H1 (cell line): ENCODE results near the gene TRAP1. TPM values are rescaled to one million over a fixed set of nuclear protein-coding genes. Genes with fewer than 3 reads are reported as not detected.

Experiments
- EP300 ChIP-seq, 2 experiments: IDR thresholded peaks; 1 replicate in 1 of 2; 2 replicates in 1 of 2; pipeline ENCODE4 v1.6.1; 2011 to 2012; ENCODE audit warnings: low read depth in 2 of 2, low read length in 2 of 2, mild to moderate bottlenecking in 2 of 2, borderline replicate concordance in 1 of 2, inconsistent platforms in 1 of 2, moderate library complexity in 1 of 2
- FOSL1 ChIP-seq: IDR thresholded peaks from 2 replicates; pipeline ENCODE4 v1.6.1; 2011; ENCODE audit warnings: mild to moderate bottlenecking, low read depth, low read length, moderate library complexity; ENCODE audit not compliant: insufficient read depth
- KDM5A ChIP-seq: fragments of 200-600 bp; IDR thresholded peaks from 2 replicates; pipeline ENCODE4 v1.7.1; 2012; ENCODE audit warnings: mild to moderate bottlenecking, low read length, inconsistent platforms, mixed read lengths
- polyA plus RNA-seq, 7 experiments: library from polyadenylated mRNA; depleted of rRNA in 3 of 7; stranded (reverse) in 5 of 7; unstranded in 2 of 7; fragments of >200 nt in 5 of 7; fragments of 200-250 nt in 2 of 7; gene quantifications; 1 replicate in 5 of 7; 2 replicates in 1 of 7; 4 replicates in 1 of 7; pipeline versions ENCODE4 v1.2.1 to v1.2.3, GENCODE V29; 2011 to 2013; ENCODE audit warnings: missing spikeins in 2 of 7, mixed read lengths in 2 of 7
- total RNA-seq: library from RNA; stranded (reverse); fragmentation: NEBNext Ultra II Directional; extraction: Animal tissue kit (Norgen Biotek cat#: 25700); gene quantifications from 2 replicates; pipeline ENCODE4 v1.2.1, GENCODE V29; 2021
- TF ChIP-seq, protein P1 (sequence below): IDR thresholded peaks from 2 replicates; pipeline ENCODE4 v1.6.1; 2011; ENCODE audit warnings: low read length, improper control_type of control experiment

The TRAP1 gene
- total and polyA plus RNA-seq, 2 of the 8 experiments (the other 6 are each of a cell fraction or from before 2014, with no cell fraction given), result 215 to 283 TPM

GRCh38 chr16:3625331-3625730, 92.0 kb downstream of the TRAP1 start (continued):
- TF ChIP-seq FOSL1, result no peak
- no peak for TF ChIP-seq KDM5A
- no peak for TF ChIP-seq EP300 (IDR thresholded peaks at IDR 0.05; ENCODE audit: borderline replicate concordance in 1 of 2, low read depth in 2 of 2, low read length in 2 of 2)
- TF ChIP-seq, protein P1, sequence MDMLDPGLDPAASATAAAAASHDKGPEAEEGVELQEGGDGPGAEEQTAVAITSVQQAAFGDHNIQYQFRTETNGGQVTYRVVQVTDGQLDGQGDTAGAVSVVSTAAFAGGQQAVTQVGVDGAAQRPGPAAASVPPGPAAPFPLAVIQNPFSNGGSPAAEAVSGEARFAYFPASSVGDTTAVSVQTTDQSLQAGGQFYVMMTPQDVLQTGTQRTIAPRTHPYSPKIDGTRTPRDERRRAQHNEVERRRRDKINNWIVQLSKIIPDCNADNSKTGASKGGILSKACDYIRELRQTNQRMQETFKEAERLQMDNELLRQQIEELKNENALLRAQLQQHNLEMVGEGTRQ, result no peak
